Activated CD4-positive, CD25-positive, alpha-beta regulatory T cell treated with anti-CD3 and anti-CD28 coated beads, Interleukin-2, amount 50 U/mL, for 24 hours (primary cell): ENCODE results near the gene S100A6.
A peak's percentile ranks its signal among the peaks of the same experiment; 100 is the strongest.

Source experiments
- ATAC-seq, 2 donors: fragments of 150-1000 bp; cut with Tn5 transposase; one replicate each; pipeline ENCODE4 v1.10.0; 2021; ENCODE audit warnings: mild to moderate bottlenecking in 1 of 2, moderate library complexity in 1 of 2

The S100A6 gene

DNA sequence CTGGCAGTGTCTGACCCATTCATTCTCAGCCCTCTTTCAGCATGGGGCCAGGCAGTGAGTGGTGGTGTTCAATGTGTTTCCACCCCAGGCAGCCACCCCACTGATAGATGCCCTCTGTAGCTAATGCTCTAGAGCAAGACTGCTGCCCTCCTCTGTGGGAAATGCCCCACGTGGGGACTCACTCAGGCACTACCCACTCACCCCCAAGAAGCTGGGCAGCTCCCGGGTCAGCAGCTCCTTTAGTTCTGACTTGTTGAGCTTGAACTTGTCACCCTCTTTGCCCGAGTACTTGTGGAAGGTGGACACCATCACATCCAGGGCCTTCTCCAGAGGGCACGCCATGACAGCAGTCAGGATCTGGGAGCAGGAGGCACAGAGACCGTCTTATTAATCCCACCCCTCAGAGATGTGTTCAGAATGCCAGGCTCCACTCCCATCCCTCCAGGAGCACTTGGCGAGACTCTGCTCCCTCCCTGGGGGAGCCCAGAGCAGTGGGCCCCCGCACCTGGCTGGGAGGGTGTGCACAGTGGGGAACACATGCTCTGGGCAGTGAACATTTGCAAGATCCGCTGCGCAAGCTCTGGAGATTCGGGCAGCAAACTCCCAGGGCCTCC is 8.8 kb upstream of the S100A6 start:
- no peak for ATAC-seq

DNA sequence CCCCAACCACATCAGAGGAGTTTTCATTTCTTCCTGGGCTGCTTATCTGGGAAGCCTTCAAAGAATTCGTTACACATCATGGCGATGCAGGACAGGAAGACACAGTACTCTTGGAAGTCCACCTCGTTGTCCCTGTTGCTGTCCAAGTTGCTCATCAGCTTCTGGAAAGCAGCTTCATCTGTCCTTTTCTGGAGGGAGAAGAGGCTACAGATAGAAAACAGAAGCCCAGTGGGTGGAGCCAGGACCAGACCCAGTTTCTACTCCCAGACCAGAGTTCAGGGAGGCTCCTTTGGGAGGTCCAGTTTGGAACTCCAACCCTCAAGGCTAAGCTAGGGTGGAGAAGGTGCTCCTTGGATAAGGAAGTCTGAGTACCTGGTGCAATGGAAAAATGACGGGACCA is 7.9 kb upstream of the S100A6 start:
- ATAC-seq: no peak

DNA sequence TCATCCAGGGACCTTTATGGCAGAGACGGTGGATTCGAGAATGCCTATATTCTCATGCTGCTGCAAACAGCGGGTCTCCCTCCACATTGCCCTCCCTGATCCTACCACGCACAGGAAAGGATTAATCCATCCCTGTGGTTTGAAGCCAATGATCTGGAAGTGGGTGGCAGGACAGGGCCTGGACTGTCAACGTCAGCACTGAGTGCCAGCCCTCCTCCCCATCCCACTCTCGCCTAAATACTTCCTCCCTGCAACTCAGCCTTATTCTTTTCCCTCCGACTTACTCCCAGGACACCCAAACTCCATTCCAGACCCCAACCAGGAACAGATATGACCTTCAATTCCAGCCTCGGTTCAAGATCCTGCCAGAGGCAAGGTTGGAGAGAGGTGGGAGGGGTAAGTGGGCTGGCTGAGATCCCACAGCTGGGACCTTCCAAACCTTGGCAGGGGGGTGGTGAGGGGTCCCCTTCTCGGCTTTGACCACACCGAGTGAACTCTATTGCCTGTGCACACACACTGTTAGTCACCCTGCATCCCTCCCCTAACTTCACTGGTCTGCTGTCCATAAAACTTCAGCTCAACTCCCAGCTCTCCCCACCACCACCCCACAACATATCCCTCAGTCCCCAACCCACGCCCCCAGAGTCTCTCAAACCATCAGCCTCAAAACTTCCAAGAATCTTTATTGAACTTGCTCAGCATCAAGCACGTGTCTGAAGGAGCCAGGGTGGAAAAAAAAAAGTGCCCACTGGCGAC is 7.3 kb upstream of the S100A6 start:
- no peak for ATAC-seq

DNA sequence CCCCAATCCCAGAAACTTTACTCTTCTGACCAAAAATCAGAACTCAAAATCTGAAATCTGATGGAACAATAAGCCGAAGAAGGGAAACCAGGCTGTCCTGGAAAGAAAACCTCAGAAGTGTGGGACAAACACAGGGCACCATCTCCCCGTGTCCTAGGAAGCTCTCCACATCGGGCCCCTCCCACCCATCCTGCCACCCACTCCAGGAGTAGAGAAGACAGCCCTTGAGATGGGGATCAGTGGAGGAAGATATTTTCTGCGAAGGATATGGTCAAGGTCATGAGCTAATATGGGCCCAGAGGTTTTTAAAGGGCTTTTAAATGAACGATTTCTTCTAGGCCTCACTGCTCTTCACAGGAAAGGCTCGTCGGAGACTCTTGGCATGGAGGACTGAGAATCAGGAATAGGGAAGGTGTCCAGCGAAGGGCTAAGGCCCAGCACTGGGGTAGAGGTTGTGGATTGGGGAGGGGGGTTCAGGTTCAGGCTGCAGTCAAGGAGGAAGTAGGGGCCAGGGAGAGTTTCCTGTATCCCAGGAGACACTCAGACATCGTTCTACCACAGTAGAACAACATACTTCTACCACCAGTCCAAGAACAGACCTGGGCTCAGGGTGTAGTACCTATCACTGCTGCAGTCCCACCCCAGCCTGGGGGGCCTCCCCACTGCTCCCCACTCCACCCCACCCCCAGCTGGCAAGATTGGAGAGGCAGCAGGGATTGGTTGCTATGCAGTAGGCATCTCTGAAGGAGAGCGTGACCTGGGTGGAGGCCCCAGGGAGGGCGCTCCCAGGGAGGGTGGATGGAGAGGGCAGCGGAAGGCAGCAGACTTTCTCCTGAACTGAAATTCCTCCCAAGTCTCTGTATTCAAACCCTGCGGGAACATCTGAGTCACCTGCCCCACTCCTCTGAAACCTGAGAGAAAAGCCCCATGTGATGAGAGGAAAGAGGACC is 6.1 kb upstream of the S100A6 start:
- no peak for ATAC-seq

DNA sequence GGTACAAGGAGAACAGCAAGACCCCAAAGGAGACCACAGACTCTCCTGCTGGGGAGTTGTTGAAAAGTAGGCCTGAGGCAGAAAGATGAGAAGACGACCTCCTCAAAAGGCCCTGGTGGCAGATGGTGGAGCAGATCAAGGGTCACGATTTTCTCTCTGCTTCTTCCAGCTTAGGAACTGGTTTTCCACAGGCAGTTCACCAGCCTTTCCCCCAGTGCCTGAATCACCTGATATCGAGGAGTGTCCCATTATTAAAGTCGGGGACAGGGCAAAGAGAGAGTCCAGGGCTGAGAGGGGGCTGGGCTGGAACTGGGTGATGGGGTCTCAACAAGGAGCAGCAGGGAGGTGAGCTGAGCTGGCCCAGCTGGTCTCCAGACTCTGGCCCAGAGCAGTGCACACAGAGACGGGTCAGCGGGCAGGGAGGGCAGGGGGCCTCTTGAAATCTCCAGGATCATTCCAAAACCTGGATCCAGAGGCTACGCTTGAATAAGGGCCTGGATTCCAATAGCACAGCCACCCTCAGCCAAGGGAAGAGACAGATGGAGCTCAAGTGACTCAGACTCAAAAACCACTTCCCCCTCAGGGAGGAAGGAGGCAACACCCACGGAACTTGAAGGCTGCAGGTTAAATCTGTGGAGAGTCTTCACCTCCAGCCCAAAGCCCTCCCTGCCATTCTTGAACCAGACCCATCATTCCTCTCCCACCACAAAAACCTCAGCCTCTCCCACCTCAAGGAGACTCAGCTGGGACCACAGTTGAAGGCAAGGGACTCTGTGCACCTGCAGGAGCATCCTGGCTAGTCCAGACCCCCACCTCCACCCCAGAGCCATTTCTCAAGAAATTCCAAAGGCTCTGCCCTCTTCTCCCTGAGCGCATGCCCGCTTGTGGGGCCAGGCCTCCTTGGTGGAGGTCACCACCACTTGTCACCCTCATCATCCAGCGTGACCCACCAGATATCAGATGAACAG is 4.9 kb upstream of the S100A6 start, which contains the start of gene S100A5:
Gene S100A5 (minus strand): TSS at position 541 of the 968 bp plus-strand sequence. CDS start 743 bp downstream, outside the sequence.
- peak in 1 of 2 donors; percentile 17 for ATAC-seq

DNA sequence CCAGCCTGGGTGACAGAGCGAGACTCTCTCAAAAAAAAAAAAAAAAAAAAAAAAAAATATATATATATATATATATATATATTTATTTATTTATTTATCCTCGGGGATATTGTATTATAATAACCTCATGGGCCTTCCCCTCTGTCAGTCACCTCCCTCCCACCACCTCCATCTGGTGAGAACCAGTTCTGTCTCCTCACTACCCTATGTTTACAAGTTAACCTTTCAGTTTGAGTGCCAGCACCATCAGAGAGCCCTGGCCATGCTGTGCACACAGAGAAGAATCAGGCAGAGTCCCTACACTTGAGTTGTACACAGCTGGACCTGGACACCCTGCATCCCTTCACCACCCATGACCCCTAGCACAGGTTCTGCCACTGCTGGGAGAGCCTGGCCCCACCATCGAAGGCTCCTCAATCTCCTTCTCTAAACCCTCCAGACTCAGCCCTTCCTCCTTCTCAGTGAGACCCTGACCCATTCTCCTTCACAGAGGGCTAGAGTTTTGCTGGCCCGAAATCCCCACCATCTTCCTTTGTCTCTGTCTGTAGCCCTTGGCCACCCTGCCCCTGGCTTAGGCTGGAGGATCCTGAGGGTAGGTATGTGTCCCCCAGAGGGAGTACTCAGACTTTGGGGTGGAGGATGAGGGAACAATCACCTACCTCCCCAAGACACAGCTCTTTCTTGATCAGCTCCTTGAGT is 3.8 kb upstream of the S100A6 start:
- no peak for ATAC-seq

DNA sequence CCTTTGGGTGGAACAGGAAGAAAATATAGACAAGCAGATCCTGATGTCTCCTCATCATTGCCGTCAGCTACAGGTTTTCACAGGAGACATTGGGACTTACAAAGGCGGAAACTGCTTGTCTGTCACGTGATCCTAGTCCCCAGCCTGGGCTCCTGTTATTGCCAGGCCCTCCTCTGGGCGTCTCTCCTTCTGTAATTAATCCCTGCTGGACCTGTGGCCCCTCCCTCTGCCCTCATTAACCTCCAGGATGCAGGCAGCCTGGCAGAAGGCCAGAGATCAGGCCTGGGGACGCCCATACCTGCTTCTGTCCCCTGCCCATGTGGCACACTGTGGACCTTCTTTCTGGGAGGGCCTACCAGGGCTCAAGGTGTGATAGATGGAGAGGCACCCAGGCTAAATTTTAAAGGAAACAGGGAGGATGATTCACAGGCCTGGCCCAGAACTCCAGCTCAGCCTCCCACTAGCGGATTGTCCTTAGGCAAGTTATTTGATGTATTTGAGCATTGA is 2.6 kb upstream of the S100A6 start:
- ATAC-seq: no peak

DNA sequence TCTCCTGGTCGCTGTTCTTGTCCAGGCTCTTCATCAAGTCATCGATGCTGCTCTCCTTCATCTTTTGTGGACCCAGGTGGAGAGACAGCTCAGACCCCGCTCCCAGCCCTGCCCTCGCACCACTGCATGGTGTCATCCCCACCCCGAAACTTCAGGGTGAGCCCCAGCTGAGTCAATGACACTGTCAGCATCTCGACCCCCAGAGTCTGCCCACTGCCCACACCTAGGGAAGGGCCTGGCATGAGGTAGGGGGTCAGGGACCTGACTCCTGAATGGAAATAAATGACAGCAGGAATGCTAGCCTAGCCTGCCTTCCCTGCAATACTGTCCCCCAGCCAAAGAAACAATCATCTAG is 1.6 kb upstream of the S100A6 start:
- ATAC-seq: no peak

DNA sequence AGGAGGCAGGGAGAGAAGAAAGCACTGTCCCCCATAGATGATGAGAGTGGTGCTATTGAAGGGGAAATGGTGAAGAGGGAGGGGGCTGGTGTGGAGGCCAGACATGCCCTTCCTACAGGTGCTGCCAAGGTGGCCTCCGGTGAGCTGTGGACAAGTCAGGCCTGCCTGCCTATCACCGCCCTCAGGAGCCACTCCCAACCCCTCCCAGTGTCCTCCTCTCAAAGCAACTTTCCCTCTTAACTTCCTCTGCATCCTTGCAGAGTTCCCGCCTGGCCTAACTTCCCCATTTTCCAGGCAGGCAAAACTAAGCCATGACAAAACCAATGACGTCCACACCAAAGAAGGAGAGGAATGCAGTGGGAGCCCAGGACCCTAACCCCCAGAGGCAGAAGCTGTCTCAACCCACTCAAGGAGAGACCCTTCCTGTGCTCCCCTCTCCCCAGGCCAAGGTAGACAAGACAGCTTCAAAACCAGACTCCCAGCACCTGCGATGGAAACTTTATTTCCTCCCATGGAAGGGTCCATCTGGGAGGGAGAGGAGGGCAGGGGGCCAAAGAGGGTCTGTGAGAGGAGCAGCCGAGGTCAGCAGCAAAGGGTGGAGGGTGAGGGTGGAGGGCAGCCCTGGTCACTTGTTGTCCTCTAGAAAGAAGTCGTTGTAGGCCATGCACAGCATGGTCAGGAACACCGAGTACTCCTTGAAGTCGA is 1.0 kb upstream of the S100A6 start:
- ATAC-seq: no peak

DNA sequence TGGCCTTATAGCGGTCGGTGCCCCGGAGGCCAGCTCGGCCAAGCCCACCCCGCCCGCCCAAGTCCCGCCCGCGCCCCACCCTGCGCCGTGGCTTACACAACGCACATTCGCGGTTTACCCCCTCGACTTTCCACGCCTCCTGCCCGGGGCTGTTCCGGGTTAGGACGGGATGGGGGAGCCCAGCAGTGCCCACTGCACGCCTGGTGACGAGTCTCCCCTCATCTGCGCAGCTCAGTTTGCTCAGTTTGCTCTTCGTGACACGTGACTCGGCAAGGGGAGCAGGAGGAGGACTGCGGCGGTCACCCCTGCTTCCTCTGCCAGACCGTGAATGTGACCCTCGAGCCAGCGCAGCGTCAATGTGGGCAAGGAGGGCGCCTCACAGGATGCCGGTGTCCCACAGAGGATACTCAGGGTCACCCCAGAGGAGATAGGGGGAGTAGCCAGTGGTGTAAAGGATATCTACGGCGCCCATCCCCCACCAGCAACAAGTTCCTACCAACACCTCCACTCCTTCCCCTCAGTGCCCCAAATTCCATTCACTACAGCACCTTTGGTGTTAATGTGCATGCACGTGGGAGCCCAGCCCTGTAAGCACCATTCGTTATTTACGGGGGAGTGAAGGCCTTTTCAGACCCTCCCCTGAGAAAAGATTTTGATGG is 350 bp upstream of the S100A6 start:
- peak; percentile 81 to 82 for ATAC-seq

DNA sequence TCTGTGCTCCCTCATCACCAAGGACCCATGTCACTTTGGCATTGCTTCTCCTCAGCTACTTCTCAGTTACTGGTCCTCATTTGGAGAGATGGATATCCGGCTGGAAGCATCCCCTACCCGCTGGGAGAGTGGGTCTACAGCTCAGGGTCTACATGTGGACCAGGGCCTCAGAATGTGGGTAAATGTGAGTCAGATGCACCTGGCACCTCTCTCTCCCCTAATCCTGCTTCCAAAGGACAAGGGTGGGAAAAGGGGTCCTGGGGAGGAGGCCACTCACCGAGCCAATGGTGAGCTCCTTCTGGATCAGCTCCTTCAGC is 908 bp downstream of the S100A6 start:
- no peak for ATAC-seq

DNA sequence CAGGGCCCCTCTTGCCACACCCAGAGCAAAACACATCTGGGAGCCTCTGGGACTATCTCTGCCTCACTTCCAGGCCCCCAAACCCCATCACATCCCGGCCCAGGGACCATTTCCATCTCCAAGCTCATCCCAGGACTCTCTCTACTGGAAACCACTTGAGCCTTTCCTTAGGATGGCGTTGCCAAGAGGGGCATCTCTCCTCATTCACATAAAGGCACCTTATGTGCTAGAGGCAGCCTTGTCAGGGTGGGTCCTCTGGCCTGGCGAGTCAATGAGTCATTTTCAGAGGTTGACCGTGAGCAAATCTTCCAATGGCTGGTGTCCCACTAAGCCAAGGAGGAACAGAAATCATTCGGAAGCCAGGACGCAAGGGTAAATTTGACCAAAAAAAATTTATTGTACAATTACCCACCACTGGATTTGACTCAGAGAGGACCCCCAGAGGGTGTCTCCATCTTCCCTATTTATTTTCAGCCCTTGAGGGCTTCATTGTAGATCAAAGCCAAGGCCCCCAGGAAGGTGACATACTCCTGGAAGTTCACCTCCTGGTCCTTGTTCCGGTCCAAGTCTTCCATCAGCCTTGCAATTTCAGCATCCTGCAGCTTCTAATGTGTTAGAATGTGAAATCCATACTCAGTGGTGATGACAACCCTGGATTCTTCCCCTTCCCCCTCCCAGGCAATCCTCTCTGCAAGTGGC is 1.4 kb downstream of the S100A6 start:
- no peak for ATAC-seq

DNA sequence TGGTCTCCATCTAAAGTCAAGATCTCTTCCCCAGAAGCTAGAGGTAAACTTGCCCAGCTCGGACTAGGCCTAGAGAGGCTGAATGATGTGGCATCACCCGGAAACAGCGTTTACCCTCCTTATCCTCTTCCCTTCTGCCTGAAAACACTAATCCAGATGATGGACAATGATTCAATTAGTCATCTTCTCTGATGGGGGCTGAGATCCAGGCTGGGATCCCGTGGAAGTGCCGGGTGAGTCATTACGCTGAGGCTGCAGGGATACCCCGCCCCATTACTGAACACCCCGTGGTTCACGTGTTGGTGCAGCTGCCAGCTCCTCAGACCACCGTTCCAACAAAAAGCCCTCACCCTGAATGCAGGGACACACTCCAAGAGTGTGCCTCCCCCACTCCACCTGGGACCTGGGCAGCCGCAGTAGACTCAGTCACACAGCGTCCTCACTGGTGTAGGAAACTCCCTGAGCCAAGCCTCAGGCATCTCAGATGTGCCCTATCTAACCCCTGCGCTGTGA is 2.0 kb downstream of the S100A6 start:
- no peak for ATAC-seq

DNA sequence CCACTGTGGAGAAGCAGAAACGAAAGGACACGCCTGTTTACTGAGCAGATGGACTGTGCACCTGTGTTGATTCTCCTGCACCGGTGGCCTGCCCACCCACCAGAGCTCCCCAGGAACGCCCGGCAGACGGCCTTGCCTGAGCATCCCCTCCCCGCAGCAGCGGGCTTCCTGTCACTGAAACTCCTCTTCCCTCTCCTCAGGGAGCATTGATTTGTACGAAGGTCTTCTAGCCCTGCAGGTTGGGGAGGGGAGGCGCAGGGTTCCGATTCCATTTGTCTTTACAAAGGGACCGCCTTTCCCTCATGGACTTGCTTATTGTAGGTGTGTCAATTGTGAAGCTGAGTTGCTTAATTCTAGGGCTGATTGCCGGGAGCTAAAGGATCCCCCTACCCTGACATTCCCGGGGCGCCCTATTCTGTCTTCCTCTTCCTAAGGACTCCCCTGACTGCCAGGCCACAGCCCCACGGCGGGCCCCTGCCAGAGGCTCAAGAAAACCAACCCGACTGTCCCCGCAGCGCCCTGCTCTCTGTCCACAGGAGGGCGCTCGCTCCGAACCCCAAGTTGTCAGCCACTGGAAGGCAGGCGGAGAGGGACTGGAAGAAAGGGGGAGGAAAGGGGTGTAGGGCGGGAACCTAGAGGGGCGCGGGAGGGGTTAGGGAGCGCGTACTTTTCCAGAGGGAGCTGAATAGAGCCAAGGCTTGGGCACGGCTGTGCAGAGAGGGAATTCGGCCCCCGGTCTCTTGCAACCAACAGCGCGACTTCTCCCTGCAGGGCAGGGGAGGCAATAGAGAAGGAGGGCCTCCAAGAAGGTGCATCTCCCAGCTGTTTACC is 2.8 kb downstream of the S100A6 start:
- ATAC-seq: peak; percentile 10 to 15

DNA sequence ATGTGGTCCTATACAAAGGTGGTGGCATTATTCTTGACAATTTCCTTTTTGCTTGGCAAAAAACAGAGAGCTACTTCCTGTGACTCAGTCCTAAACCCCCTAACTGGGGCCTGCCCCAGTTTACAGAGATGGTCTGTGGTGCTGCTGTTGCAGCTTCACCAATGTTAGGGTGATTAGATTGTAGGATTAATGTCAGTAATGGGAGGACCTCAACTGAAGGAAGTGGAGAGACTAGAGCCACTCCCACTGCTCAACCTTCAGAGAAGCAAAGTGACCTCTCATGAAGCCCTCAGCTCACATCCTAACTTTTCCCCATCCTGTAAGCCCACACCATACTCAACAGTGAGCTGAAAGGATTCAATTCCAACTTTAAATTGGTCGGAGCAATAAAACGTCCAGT is 3.6 kb downstream of the S100A6 start:
- ATAC-seq: peak; percentile 44 to 52

DNA sequence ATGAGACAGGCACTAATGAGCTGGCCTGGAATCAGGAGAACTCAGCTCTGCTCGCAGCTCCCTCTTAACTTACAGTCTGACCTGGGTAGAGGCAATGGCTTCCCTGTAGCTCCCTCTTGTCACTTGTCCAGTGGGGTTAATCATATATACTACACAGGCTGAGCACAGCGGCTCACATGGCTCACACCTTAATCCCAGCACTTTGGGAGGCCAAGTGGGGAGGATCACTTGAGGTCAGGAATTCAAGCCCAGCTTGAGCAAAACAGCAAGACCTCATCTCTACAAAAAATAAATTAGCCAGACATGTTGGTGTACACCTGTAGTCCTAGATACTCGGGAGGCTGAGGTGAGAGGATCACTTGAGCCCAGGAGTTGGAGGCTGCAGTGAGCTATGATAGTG is 4.2 kb downstream of the S100A6 start:
- no peak for ATAC-seq

DNA sequence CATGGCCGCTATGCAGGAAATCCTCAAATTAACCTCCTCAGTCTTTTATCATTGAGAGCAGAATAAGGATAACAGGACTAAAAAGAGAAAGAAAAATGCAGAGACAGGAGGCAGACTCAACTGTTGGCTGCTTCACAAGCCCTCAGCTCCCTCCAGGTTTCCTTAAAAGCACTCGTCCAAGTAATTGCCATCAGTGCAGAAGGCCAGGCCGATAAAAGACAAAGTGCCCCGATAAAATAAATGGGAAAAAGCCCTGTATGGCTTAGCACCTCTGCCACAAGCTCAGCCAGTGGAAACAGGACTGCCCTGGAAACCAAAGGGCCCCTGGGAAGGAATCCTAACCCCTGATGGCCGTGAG is 8.1 kb downstream of the S100A6 start:
- ATAC-seq: no peak

DNA sequence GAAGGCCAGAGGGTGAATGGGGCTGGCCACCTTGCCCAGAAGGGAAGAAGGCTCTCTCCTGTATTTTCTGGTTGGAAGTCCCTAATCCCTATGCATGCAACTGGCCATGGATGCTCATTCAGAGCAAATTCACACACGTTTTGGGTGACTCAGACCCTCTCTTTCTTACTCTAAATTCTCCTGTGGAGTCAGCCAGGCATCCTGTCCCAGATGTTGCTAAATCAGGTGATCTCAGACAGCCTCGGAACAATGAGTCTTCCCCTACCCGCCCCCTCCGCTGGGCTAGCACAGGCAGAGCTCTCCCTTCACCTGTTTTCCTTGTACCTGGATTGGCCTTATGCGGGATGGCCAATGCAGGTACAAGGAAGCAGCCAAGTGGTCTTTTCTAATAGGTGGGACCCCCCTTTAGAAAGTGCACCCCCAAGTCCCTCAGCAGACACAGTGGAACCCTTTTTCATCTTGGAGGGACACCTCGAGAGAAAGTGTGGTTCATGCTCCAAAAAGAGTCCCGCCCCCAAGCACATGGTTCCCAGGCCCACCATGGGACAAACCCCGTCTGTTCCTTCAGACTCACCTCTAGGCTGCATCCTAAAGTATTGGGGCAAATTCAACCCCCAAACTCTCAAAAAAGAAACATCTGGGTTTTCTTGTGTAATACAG is 8.6 kb downstream of the S100A6 start:
- no peak for ATAC-seq
